TTC549 (cell line): ENCODE measurements around the gene LAMB4.

Experiments
- FAIRE-seq: peaks from 2 replicates; lab custom pipeline; 2012; peaks lifted over from hg19 to GRCh38; lab: Jason Lieb, UNC

LAMB4 gene, protein sequence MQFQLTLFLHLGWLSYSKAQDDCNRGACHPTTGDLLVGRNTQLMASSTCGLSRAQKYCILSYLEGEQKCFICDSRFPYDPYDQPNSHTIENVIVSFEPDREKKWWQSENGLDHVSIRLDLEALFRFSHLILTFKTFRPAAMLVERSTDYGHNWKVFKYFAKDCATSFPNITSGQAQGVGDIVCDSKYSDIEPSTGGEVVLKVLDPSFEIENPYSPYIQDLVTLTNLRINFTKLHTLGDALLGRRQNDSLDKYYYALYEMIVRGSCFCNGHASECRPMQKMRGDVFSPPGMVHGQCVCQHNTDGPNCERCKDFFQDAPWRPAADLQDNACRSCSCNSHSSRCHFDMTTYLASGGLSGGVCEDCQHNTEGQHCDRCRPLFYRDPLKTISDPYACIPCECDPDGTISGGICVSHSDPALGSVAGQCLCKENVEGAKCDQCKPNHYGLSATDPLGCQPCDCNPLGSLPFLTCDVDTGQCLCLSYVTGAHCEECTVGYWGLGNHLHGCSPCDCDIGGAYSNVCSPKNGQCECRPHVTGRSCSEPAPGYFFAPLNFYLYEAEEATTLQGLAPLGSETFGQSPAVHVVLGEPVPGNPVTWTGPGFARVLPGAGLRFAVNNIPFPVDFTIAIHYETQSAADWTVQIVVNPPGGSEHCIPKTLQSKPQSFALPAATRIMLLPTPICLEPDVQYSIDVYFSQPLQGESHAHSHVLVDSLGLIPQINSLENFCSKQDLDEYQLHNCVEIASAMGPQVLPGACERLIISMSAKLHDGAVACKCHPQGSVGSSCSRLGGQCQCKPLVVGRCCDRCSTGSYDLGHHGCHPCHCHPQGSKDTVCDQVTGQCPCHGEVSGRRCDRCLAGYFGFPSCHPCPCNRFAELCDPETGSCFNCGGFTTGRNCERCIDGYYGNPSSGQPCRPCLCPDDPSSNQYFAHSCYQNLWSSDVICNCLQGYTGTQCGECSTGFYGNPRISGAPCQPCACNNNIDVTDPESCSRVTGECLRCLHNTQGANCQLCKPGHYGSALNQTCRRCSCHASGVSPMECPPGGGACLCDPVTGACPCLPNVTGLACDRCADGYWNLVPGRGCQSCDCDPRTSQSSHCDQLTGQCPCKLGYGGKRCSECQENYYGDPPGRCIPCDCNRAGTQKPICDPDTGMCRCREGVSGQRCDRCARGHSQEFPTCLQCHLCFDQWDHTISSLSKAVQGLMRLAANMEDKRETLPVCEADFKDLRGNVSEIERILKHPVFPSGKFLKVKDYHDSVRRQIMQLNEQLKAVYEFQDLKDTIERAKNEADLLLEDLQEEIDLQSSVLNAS (N-terminal part only)

DNA sequence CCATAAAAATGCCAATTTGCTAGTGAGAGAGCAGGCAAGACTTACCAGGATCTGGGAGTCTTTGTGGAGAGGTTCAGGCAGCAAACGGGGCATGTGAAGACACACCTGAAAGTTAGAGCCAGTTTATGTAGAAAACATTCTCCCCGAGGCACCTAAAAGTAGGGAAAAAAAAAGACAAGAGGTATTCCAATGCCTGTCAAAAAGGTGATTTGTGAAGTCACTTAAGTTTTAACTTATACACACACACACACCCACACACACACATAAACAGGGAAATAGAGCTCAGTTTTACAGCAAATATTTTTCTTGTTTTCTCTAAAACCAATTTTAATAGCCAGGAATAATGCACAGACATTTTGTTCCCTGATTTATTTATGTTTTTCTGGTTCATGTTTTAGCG is at the start of gene LAMB4:
Gene LAMB4 (minus strand): TSS at position 101 of the 400 bp plus-strand sequence. CDS start 7,197 bp downstream, outside the sequence.
- FAIRE-seq, result no peak

DNA sequence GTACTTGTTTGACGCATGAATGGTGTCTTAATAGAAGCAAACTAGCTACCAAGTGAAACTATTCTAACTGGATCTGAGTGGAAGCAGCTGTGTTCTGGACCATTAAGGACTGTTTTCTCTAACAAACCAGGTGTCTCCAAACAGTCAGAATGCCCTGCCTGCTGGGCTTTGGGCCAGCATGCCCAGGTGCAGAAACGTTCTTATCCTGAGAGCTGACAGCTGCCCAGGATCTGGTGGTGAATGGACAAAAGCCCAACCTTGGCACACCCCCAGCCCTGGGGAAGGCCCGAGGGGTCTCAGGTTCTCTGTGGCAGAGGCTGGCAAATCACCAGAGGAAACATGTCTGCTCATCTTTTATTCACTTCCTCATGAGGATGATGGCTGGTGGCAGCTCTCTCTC is 48.2 kb upstream of the LAMB4 start:
- no peak for FAIRE-seq

DNA sequence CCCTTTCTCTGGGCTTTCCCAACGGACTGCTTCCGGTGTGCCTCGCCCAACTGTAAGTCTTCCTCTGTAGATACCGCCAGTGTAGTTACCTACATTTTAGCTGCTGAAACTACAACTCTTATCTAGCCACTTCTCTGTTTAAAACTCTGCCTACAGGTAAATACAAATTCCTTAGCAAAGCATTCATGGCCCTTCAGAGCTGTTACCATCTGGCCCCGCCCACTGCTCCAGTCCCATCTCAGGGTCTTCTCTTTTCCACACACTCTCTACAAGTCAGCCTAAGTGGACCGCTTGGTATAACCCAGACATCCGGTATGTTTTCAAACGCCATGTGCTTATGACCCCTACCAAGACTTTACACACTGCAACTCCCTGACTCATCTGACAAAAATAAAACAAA is 41.0 kb upstream of the LAMB4 start:
- no peak for FAIRE-seq

DNA sequence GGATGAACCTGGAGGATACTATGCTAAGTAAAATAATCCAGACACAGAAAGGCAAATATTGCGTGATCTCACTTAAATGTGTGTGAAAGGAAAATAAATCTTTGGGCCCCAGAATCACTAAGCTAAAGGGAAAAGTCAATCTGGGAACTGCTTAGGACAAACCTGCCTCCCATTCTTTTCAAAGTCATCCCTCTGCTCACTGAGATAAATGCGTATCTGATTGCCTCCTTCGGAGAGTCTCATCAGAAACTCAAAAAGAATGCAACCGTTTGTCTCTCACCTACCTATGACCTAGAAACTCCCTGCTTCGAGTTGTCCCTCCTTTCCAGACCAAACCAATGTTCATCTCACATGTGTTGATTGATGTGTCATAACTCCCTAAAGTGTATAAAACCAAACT is 40.1 kb upstream of the LAMB4 start:
- no peak for FAIRE-seq

DNA sequence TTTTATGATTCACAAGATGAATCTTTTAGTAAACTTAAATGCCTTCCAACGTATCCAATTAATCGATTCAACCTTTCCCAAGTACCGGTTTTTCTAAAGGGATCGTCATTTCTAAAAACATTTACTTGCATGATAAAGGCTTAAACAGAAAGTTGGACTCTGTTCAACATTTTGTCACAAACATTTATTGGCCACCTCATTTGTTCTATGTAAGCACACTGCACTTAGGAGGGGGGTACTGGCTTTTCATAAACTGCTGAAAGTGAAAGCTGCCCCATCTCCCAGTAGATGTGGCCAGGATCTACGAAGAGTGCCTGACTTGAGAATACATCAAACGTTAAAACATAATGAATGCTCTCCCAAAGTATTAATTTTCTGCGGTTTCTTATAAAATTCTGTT is 37.3 kb upstream of the LAMB4 start:
- no peak for FAIRE-seq

DNA sequence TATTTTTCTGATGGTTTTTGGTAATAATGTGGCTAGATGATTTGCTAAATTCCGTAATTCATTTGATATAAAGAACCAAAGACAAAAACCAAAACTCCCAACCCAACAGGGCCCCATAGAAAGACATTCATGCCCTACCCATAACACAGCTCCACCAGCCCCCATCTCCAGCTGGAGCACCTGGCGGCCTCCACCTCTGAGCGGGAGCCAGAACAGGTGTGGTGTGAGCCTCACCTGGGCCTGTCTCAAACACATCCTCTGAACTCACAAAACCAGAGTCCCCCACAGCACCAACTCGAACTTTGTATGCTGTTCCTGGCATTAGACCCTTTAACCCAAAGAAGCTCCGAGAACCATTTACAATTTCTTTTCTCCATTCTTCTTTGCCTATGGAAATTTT is 36.5 kb upstream of the LAMB4 start:
- FAIRE-seq, result no peak

GRCh38 chr7:108165723-108166122 is 35.6 kb upstream of the LAMB4 start:
- no peak for FAIRE-seq

DNA sequence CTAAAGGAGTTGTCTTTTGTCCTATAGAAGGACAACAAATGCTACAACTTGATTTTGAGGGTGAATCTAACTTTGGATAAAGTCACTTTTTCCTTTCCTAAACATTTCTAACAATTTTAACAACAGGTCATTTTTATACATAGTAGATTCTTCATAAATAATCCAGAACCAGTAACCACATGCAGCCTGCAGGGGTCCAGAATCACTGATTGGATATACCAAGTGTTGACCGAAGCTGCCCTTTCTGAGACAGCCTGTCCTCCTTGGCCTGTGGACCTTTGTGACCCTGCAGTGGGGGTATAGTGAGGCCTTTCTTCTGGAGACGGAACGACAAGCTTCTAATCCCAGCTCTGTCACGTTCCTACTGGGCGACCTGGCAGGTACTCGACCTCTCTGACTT is 34.8 kb upstream of the LAMB4 start:
- FAIRE-seq, result no peak

DNA sequence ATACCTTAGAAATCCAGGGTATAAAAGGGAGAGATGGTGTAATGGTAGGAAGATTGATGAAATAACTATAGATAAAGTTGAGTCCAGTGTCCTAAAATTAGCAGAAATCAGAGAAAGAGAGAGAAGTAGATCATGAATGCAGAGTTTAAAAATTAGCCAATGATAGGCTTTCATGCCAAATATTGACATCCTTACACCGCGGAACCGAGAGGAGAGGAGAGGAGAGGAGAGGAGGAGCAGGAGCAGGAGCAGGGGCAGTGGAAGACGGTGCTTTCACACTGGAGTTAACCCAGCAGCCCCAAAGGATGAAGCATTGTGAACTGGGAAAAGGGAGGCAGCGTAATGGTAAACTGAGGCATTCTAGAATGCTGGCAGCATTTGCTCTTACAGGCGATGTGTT is 34.2 kb upstream of the LAMB4 start:
- FAIRE-seq, result no peak

DNA sequence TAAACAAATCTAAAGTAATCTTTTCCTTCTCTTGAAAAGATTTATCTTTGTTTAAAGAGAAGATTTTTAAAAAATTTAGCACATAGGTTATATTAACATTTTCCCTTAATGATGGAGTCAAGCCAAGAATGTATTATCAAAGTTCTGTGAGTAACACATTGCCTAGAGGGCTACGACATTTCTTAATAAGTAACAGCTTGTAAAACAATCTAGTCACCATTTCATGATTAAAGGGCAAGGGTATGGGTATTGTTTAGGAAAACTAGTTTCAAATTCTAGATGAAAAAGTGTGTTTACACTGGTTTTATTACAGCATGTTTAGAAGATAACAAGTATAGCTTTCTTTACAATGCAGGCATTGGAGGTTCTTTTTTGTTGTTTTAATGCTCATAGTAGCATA is 28.6 kb upstream of the LAMB4 start:
- FAIRE-seq, result no peak

GRCh38 chr7:108157606-108158335 is 27.6 kb upstream of the LAMB4 start:
- no peak for FAIRE-seq

DNA sequence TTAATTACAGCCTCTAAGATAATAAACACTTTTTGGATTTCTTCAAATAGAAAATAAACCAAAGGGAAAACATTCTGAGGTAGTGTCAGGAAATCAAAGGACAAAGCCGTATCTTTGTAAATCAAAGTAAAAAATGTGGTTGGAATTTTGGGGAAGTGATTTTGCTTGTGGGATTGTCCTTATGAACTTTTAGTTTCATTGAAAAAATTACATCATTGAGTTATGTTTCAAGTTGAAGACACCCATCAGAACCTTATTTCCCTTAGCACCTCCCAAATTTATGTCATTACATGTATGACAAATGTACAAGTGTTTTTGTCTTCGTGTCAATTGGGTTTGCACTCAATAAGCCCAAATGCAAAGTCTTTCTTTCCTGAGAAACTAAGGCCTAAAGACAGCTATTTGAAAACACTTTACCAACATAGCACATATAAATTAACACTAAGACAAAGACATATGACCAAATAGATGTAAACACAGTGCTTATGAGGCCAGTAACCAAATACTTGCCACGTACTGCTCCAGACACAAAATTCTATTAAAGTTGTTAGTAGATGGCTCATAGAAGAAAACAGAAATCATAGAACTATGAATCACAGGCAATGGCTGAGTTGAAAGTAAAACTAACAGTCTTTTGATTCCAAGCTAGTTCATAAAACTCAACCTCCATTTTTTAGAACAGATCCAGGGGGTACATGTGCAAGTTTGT is 26.9 kb upstream of the LAMB4 start:
- no peak for FAIRE-seq

DNA sequence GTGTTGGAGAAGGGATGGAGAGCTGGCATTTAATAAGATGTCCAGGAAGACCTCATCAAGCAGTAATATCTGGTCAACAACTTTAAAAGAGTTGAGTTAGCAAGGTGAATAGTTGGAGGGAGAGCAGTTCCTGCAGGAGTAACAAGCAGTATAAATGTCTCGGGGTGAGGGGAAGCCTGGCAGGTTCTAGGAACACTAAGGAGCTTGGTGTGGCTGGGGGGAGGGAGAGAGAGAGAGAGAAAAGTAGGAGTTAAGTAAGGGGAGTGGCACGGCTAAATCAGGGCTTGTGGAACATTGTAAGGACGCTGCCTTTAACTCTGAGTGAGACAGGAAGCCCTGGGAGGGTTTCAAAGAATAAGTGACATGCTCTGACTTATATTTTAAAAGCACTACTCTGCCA is 22.0 kb upstream of the LAMB4 start:
- FAIRE-seq, result no peak

- FAIRE-seq, result no peak
Observed at GRCh38 chr7:108149908-108150307, 19.7 kb upstream of the LAMB4 start.

GRCh38 chr7:108149119-108149518 is 19.0 kb upstream of the LAMB4 start:
- no peak for FAIRE-seq

GRCh38 chr7:108147031-108147563 is 16.9 kb upstream of the LAMB4 start:
- no peak for FAIRE-seq

DNA sequence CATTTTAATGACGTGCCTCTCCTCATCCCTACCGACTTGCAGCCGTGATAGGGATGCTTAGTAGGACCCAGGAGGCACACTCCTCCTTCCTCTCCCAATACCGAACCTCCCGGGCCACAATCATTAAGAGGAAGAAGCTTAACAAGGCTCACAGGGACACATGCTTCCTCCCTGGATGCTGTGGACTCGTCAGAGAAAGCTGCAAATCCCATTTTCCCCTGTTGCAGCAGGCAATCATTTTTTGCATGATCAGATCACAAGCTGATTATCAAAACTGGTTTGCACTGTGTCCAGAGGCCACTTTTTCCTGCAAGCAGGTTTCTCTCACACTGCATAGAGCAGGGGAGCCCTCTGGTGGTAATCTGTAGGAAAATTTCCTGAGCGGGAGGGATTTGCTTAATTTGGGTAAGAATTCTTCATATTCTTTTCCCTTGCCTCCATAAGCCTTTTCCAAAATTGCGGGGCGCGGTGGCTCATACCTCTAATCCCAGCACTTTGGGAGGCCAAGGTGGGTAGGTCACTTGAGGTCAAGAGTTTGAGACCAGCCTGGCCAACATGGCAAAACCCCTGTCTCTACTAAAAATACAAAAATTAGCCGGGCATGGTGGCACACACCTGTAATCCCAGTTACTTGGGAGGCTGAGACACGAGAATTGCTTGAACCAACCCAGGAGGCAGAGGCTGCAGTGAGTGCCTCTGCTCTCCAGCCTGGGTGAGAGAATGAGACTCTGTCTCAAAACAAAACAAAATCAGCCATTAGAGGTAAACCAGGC is 16.1 kb upstream of the LAMB4 start:
- FAIRE-seq, result no peak

DNA sequence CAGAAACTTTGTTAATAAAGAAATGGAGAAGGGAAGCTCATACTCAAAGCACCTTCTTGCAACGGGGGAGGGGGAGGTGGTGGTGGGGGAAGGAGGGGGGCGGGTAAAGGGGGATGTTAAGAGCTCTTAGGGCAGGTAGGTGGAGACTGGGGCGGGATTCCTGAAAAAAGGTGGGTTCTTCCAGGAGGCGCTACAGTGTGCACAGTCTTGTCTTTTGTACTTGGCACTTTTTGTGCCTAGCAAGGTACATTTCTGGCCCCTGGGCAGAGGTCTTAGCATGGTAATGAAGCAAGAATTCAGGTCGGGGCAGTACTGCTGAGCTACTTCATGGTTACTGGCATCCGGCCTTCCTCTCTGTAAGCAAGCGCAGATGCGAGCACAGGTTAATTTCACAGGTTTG is 15.2 kb upstream of the LAMB4 start:
- no peak for FAIRE-seq

DNA sequence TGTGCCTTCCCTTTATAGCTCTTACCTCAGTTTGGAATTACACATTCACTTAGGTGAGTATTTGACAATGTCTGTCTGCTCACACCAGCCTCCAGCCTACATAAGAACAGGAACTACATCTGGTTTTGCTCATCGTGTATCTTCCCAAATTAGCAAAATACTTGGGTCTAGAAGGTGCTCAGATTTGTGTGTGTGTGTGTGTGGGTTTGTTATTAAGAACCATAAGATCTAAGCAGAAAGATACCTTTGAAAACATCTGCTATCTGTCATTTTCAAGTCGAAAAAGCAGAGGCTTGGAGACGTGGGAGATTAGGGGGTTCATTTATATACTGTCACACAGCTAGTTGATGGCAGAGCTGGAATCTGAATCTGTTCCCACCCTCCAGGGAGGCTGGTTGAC is 14.8 kb upstream of the LAMB4 start:
- FAIRE-seq, result no peak
